HEK293 (cell line): Measurements from ENCODE around the gene PSMC3.

Experiments
- CTCF ChIA-PET: fragments of 350-600 bp; formaldehyde crosslinking; extraction: SDS; loops from one replicate; lab custom pipeline; 2021; ENCODE audit warnings: antibody characterized with exemption; lab: Yijun Ruan, JAX
- POLR2A ChIA-PET: fragments of 300-600 bp; formaldehyde crosslinking; extraction: SDS; loops from one replicate; lab custom pipeline; 2020; ENCODE audit warnings: antibody characterized with exemption, inconsistent platforms; lab: Yijun Ruan, JAX
- H3K27ac ChIP-seq: fragments of 200-500 bp; sonication (Bioruptor generic); 2 replicates; pipeline ENCODE4 v1.5.1; 2014; ENCODE audit warnings: low read depth, low read length, control low read depth, inconsistent platforms; ENCODE audit errors: extremely low read depth
- H3K36me3 ChIP-seq, 2 experiments: fragments of 200-500 bp in 1 of 2; sonication (Bioruptor generic) in 1 of 2; 1 replicate in 1 of 2; 2 replicates in 1 of 2; pipeline ENCODE4 v1.5.1; 2014 to 2017; ENCODE audit warnings: inconsistent platforms in 2 of 2, low read length in 2 of 2; ENCODE audit not compliant: control insufficient read depth in 2 of 2, insufficient read depth in 1 of 2
- H3K4me1 ChIP-seq: fragments of 200-500 bp; sonication (Bioruptor generic); 2 replicates; pipeline ENCODE4 v1.5.1; 2014; ENCODE audit warnings: mild to moderate bottlenecking, low read length, inconsistent platforms; ENCODE audit not compliant: control insufficient read depth, insufficient read depth
- H3K4me3 ChIP-seq: 2 replicates; pipeline ENCODE4 v1.5.1; 2011; ENCODE audit warnings: low read depth, mild to moderate bottlenecking, control low read depth, low read length, moderate library complexity
- H3K9me3 ChIP-seq: fragments of 200-500 bp; sonication (Bioruptor generic); 2 replicates; pipeline ENCODE4 v1.5.1; 2014; ENCODE audit warnings: low read depth, low read length, inconsistent platforms; ENCODE audit not compliant: control insufficient read depth, insufficient read depth
- FEZF1 ChIP-seq: fragments of 450-650 bp; formaldehyde crosslinking; IDR thresholded peaks from 2 replicates; pipeline ENCODE4 v1.5.1; 2016; ENCODE audit warnings: missing biosample characterization, missing genetic modification characterization
- GLIS1 ChIP-seq: fragments of 450-650 bp; formaldehyde crosslinking; IDR thresholded peaks from 2 replicates; pipeline ENCODE4 v1.5.1; 2016; ENCODE audit warnings: missing biosample characterization, missing genetic modification characterization
- REST ChIP-seq: fragments of 450-650 bp; formaldehyde crosslinking; IDR thresholded peaks from 2 replicates; pipeline ENCODE4 v1.5.1; 2016; ENCODE audit warnings: missing biosample characterization, missing genetic modification characterization
- ZBTB17 ChIP-seq: fragments of 450-650 bp; formaldehyde crosslinking; IDR thresholded peaks from 2 replicates; pipeline ENCODE4 v1.5.1; 2016; ENCODE audit warnings: missing biosample characterization, missing genetic modification characterization
- ZBTB6 ChIP-seq: fragments of 450-650 bp; formaldehyde crosslinking; IDR thresholded peaks from 2 replicates; pipeline ENCODE4 v1.5.1; 2017; ENCODE audit warnings: missing biosample characterization, missing genetic modification characterization
- ZFHX2 ChIP-seq: fragments of 450-650 bp; formaldehyde crosslinking; conservative IDR thresholded peaks from 2 replicates; pipeline ENCODE4 v1.5.1; 2016; ENCODE audit warnings: missing biosample characterization, missing genetic modification characterization
- ZIC2 ChIP-seq: fragments of 450-650 bp; formaldehyde crosslinking; IDR thresholded peaks from 2 replicates; pipeline ENCODE4 v1.5.1; 2016; ENCODE audit warnings: missing biosample characterization, missing genetic modification characterization
- ZNF184 ChIP-seq: fragments of 450-650 bp; IDR thresholded peaks from 2 replicates; pipeline ENCODE4 v1.5.1; 2018; ENCODE audit warnings: missing biosample characterization, mild to moderate bottlenecking, missing genetic modification characterization
- ZNF311 ChIP-seq: fragments of 450-650 bp; formaldehyde crosslinking; IDR thresholded peaks from 2 replicates; pipeline ENCODE4 v1.5.1; 2017; ENCODE audit warnings: missing biosample characterization, missing genetic modification characterization, borderline replicate concordance
- ZNF335 ChIP-seq: fragments of 450-650 bp; formaldehyde crosslinking; conservative IDR thresholded peaks from 2 replicates; pipeline ENCODE4 v1.5.1; 2016; ENCODE audit warnings: missing biosample characterization, missing genetic modification characterization
- ZNF404 ChIP-seq: fragments of 450-650 bp; formaldehyde crosslinking; IDR thresholded peaks from 2 replicates; pipeline ENCODE4 v1.5.1; 2017; ENCODE audit warnings: missing biosample characterization, missing genetic modification characterization
- ZNF501 ChIP-seq: fragments of 450-650 bp; formaldehyde crosslinking; IDR thresholded peaks from 2 replicates; pipeline ENCODE4 v1.5.1; 2016; ENCODE audit warnings: missing biosample characterization, missing genetic modification characterization
- ZNF658 ChIP-seq: fragments of 450-650 bp; formaldehyde crosslinking; IDR thresholded peaks from 2 replicates; pipeline ENCODE4; 2016; ENCODE audit warnings: missing biosample characterization, missing genetic modification characterization
- ZNF660 ChIP-seq: fragments of 450-650 bp; IDR thresholded peaks from 2 replicates; pipeline ENCODE4 v1.5.1; 2018; ENCODE audit warnings: missing biosample characterization, mild to moderate bottlenecking, missing genetic modification characterization
- ZNF664 ChIP-seq: fragments of 450-650 bp; formaldehyde crosslinking; IDR thresholded peaks from 2 replicates; pipeline ENCODE4 v1.5.1; 2016; ENCODE audit warnings: missing biosample characterization, missing genetic modification characterization
- ZNF704 ChIP-seq: fragments of 450-650 bp; formaldehyde crosslinking; IDR thresholded peaks from 2 replicates; pipeline ENCODE4 v1.5.1; 2016; ENCODE audit warnings: missing biosample characterization, missing genetic modification characterization
- ZNF792 ChIP-seq: fragments of 450-650 bp; formaldehyde crosslinking; IDR thresholded peaks from 2 replicates; pipeline ENCODE4 v1.5.1; 2016; ENCODE audit warnings: missing biosample characterization, missing genetic modification characterization
- TF ChIP-seq, protein P1 (sequence below): fragments of 450-650 bp; formaldehyde crosslinking; optimal IDR thresholded peaks from 2 replicates; pipeline ENCODE3; 2016; ENCODE audit warnings: missing biosample characterization, mild to moderate bottlenecking, missing genetic modification characterization

Gene PSMC3

DNA sequence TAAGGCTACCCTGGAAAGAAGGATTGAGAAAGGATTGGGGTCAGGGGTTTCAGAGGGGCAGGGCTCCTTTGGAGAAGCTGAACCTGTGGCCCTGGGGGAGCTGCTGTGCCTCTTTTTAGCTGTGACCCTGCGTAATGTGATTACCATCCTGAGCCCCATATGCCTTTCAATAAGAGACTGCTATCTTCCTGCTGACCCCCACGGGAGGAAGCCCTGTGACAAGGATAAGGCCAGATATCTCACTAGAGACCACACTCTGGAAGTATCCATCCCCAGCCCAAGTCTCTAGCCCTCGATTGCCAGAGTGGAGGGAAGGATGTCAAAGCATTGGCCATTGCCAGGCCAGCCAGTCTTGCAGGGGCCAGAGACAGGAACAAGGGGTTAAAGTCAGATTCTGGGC, 22.7 kb downstream of the PSMC3 start (continued):
- TF ChIP-seq, protein P1, sequence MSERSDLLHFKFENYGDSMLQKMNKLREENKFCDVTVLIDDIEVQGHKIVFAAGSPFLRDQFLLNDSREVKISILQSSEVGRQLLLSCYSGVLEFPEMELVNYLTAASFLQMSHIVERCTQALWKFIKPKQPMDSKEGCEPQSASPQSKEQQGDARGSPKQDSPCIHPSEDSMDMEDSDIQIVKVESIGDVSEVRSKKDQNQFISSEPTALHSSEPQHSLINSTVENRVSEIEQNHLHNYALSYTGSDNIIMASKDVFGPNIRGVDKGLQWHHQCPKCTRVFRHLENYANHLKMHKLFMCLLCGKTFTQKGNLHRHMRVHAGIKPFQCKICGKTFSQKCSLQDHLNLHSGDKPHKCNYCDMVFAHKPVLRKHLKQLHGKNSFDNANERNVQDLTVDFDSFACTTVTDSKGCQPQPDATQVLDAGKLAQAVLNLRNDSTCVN (tag by site-specific recombination) = no peak

DNA sequence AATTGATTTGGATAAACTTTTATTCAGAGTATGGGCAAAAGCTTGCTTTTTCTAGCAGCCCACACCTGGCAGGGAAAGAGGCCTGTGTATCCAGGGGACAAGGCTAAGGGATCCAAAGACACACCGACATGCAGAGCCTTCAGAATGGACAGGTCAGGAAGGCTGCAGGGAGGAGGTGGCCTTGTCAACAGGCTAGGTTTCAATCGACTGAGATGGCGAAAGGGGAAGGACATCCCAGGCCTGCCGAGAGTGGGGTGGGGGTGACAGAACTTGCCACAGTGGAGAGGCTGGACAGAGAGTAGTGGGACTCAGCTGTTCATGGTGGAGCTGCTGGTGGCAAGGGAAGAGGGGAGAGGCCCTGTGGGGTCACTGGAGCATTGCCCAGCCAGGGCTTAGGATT, 23.1 kb downstream of the PSMC3 start:
- no peak overlapping the region for H3K27ac ChIP-seq
- H3K4me3 ChIP-seq = no peak overlapping the region
- no peaks in the 10 kb centered on the region for H3K36me3 ChIP-seq
- ChIA-PET POLR2A (no interaction called here), CTCF (interaction anchor here (1.3 to 2.4 kb wide), 2 partner anchors 29 to 30 kb away, joined by 6 to 23 read pairs; no protein-coding TSS in a partner anchor)
- H3K9me3 ChIP-seq = no peaks in the 10 kb centered on the region
- TF ChIP-seq GLIS1 (tag by site-specific recombination) (peak; percentile 18; the same call in 1 of the 2 replicates), ZNF404 (tag by site-specific recombination) (no peak), ZNF792 (tag by site-specific recombination) (no peak)
- no peaks in the 10 kb centered on the region; the same call in 1 of the 2 replicates for H3K4me1 ChIP-seq

GRCh38 chr11:47400768-47401279, 25.4 kb downstream of the PSMC3 start:
- Histone ChIP-seq H3K9me3 (no peaks in the 10 kb centered on the region), H3K4me3 (no peak overlapping the region)
- CTCF ChIA-PET = interaction anchor here (0.6 to 4.9 kb wide), 2 partner anchors 28 to 142 kb away, joined by 4 to 32 read pairs; no protein-coding TSS in a partner anchor
- peak; percentile 83; the same call in 1 of the 2 replicates for TF ChIP-seq ZBTB6 (tag by site-specific recombination)
- peak; percentile 64 for TF ChIP-seq ZFHX2 (tag by site-specific recombination)
- 0 out of 2 replicates have a peak, but pooled peaks have one; percentile 4 for TF ChIP-seq ZNF501
- no peak for TF ChIP-seq ZNF311 (tag by site-specific recombination)
- no peak for TF ChIP-seq ZNF704 (tag by site-specific recombination)
- TF ChIP-seq ZNF664 (tag by site-specific recombination) = peak; percentile 98
- peak; percentile 38; the same call in 1 of the 2 replicates for TF ChIP-seq ZIC2 (tag by site-specific recombination)
- TF ChIP-seq FEZF1 (tag by site-specific recombination) = peak; percentile 32; the same call in 1 of the 2 replicates
- no peak for TF ChIP-seq ZNF658
- TF ChIP-seq GLIS1 (tag by site-specific recombination) = peak; percentile 87
- peak; percentile 5 for TF ChIP-seq ZNF335
- TF ChIP-seq ZNF184 (tag by site-specific recombination) = no peak
- peak; percentile 78 for TF ChIP-seq REST (tag by site-specific recombination)
- TF ChIP-seq ZNF660 (tag by site-specific recombination) = no peak
- TF ChIP-seq ZBTB17 (tag by site-specific recombination) = 0 out of 2 replicates have a peak, but pooled peaks have one; percentile 26
- TF ChIP-seq, all 188 proteins: peak for 10
- peak overlapping the region; percentile 49; the same call in 1 of the 2 replicates for H3K27ac ChIP-seq
- no peaks in the 10 kb centered on the region for H3K36me3 ChIP-seq
- no peaks in the 10 kb centered on the region; the same call in 1 of the 2 replicates for H3K4me1 ChIP-seq
- POLR2A ChIA-PET = interaction anchor here (1.0 kb wide), 1 partner anchor 25 kb away, joined by 3 read pairs; the partner anchor contains the start of gene PSMC3
